RWPE1 (cell line): ENCODE results near the gene SOCS3.

ENCODE experiments used
- CTCF ChIA-PET: fragments of 350-600 bp; sonication (Branson Sonifier 250); formaldehyde crosslinking; extraction: SDS; loops from one replicate; lab custom pipeline; 2021; lab: Yijun Ruan, JAX
- POLR2A ChIA-PET: fragments of 400-600 bp; formaldehyde crosslinking; extraction: SDS; loops from one replicate; lab custom pipeline; 2020; ENCODE audit warnings: antibody characterized with exemption; ENCODE audit not compliant: low non-redundant PET; lab: Yijun Ruan, JAX
- DNase-seq: peaks from one replicate; pipeline ENCODE4 v3.0.0; 2012; ENCODE audit warnings: low spot score
- H3K27ac ChIP-seq: fragments of 450-650 bp; 2 replicates; pipeline ENCODE4 v1.5.1; 2017
- TF ChIP-seq, protein P1 (sequence below): fragments of 450-650 bp; conservative IDR thresholded peaks from 2 replicates; pipeline ENCODE4 v1.5.1; 2017; ENCODE audit warnings: low read depth, mild to moderate bottlenecking

The SOCS3 gene

DNA sequence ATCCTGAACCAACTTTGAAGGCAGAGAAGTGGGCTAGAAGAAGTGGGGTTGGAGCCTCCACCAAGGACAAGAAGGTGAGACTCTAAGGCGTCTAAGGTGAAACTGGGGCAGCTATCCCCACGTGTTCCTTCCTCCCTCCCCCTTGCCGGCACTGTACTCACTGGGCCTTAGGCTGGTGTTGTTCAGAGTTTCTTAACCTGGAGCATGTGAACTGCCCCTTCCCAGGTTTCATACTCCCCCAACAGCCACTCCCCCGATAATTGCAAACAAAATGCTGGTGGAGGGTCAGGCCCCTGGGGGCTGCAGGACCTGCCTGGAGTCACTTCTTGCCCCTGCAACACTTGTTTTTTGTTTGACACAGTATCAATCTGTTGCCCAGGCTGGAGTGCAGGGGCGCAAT is 7.3 kb upstream of the SOCS3 start:
- CTCF ChIA-PET: interaction anchor here (0.7 kb wide), 1 partner anchor 53 kb away, joined by 4 read pairs; no protein-coding TSS in a partner anchor
- POLR2A ChIA-PET: no interaction called here

DNA sequence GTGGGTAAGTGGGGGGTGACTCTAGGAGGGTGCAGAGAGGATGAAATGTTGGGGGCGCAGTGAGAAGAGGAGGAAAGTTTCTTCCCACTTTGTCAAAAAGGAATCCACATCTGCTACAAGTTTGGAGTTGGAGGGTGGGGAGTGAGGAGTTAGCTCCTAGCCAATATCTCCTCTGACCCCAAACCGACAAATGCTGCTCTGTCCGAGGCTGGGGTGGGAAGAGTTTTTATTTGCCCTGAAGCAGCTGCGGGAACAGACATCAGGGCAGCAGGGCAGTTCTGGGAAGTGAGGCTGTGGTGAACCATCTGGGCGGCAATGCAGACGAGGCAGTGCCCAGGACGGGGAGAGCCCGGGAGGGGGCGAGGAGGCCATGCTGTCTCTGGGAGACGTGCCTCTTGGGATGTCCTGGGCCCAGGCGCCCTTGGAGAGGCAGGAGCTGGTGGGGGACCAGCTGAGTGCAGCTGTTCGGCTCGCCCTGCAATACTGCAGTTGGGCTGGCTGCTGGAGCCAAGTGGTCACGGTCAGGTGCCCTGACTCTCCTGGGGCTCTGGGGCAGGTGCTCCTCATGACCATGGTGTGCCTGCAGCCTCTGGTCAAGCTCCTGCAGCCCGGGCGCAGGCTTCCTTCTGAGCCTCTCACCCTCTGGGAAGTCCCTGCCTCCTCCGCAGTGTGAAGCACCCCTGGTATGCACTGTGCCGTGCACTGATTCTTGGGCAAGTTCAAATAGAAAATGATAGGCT is 6.4 kb upstream of the SOCS3 start:
- ChIA-PET POLR2A (no interaction called here), CTCF (no interaction called here)
- no peak overlapping the region for H3K27ac ChIP-seq
- no peak for DNase-seq
- TF ChIP-seq, protein P1, sequence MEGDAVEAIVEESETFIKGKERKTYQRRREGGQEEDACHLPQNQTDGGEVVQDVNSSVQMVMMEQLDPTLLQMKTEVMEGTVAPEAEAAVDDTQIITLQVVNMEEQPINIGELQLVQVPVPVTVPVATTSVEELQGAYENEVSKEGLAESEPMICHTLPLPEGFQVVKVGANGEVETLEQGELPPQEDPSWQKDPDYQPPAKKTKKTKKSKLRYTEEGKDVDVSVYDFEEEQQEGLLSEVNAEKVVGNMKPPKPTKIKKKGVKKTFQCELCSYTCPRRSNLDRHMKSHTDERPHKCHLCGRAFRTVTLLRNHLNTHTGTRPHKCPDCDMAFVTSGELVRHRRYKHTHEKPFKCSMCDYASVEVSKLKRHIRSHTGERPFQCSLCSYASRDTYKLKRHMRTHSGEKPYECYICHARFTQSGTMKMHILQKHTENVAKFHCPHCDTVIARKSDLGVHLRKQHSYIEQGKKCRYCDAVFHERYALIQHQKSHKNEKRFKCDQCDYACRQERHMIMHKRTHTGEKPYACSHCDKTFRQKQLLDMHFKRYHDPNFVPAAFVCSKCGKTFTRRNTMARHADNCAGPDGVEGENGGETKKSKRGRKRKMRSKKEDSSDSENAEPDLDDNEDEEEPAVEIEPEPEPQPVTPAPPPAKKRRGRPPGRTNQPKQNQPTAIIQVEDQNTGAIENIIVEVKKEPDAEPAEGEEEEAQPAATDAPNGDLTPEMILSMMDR: no peak

More for the DNA sequence above, 7.3 kb upstream of the SOCS3 start:
- TF ChIP-seq, protein P1: no peak
- no peak for DNase-seq
- no peak overlapping the region for H3K27ac ChIP-seq

DNA sequence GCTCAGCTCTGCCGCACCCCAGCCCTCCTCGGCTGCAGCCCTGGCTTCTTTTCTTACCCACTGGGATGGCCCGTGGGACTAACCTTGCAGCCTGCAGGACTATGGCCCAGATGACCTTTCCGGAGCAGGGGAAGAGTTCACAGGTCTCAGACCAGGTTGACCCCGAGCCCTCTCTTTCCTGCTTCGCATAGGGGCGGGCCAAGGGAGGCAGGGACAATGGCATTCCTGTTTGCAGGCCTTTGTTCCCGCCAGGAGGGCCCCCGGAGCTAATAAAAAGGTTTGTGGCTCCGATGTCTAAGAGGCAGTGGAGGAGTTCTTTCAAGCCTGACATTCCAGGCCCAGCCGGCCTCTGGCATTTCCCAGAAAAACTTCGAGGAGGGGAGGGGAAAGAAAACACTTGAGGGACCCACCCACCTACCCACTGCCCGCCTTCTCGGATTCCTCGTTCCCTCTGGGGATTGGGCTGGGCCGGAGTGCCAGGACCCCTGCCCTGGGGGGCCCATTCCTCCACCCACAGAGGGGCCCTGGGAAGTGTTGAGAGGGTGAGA is 5.8 kb upstream of the SOCS3 start:
- H3K27ac ChIP-seq: no peak overlapping the region
- CTCF ChIA-PET: interaction anchor here (0.6 to 1.9 kb wide), 3 partner anchors 10 to 115 kb away, joined by 3 to 11 read pairs (median 3); no protein-coding TSS in a partner anchor
- TF ChIP-seq, protein P1: no peak
- no peak for DNase-seq
- POLR2A ChIA-PET: no interaction called here

DNA sequence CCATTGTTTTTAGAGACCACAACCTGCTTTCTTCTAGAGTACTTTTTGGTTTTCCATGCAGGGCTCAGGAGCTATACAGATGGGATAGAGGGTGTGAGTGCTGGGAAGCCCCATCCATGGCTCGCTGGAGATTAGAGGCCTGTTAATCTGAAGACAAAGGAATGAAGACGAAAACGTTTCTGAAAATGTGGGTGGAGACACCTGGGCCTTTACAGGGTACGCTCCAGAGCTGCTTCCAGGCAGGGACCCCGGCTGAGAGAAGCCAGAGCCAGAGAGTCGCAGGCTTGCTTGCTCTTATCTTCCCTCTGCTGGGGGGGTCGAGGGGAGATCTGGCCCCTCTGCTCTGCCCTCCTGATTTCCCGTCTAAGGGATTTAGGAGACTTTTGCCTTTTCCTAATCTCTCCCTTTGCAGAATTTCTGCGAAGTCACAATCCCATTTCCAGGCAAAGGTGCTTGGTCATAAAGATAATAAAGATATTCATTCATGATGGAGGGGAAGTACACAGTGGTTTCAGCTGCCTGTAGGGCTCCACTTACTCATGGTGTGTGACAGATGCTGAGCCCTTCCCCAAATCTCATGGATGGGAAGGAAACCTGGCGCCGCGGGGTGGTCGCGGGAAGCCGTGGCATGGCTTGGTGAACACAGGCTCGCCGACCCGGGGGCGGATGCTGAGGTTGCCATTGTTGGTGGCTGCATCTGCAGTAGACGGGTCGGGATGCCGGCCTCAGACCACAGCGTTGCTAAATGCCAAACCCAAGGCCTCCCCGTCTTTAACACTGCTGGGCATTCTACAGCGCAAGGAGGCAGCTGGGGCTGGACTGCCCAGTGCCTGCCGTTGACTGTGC is 4.8 kb upstream of the SOCS3 start:
- ChIA-PET CTCF (interaction anchor here (0.6 to 1.9 kb wide), 4 partner anchors 11 to 115 kb away, joined by 3 to 11 read pairs (median 4); no protein-coding TSS in a partner anchor), POLR2A (no interaction called here)
- DNase-seq: no peak
- TF ChIP-seq, protein P1: no peak
- no peak overlapping the region for H3K27ac ChIP-seq

DNA sequence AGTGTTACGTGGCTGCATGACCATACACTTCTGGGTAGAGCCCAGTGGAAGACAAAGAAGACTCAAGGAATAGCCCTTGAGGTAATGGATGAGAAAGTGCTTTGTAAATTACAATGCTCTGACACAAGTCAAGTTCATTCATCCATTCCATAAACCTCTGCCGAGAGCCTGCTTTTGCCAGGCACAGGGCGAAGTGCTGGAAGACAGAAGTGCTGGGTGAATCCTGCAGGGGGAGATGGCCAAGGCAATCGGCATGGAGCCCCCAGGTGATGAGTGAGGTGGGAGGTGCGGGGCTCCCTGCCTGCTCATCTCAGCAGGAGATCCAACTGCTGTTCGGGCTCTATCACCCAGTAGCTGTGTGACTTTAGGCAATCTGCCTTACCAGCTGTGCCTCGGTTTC is 2.8 kb upstream of the SOCS3 start:
- no peak for DNase-seq
- ChIA-PET POLR2A (no interaction called here), CTCF (interaction anchor here (1.3 to 5.5 kb wide), 4 partner anchors 45 to 112 kb away, joined by 3 to 78 read pairs (median 4); no protein-coding TSS in a partner anchor)
- TF ChIP-seq, protein P1: no peak
- no peak overlapping the region for H3K27ac ChIP-seq

DNA sequence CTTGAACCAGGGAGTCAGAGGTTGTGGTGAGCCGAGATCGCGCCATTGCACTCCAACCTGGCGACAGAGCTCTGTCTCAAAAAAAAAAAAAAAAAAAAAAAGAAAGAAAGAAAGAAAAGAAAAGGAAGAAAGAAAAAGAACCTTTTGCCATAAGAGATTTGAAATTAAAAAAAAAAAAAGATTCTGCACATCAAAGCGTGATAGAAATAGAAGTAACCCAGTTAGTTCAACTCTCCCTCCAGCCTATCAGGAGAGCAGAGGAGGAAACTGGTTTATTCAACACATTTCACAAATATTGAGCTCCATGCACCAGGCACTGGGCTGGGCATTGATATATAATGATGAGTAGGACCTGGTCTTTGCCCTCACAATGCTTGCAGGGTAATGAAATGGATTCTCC is 2.4 kb upstream of the SOCS3 start:
- TF ChIP-seq, protein P1: no peak
- H3K27ac ChIP-seq: no peak overlapping the region
- POLR2A ChIA-PET: no interaction called here
- DNase-seq: no peak
- CTCF ChIA-PET: interaction anchor here (1.3 to 5.5 kb wide), 3 partner anchors 46 to 111 kb away, joined by 3 to 78 read pairs (median 4); no protein-coding TSS in a partner anchor
